Measurements from ENCODE around the gene EHD1. TPM values are rescaled to one million over a fixed set of nuclear protein-coding genes. Genes with fewer than 3 reads are reported as not detected.

Gene EHD1
- total RNA-seq, 5 donors from 2014 or later (not counting 1 experiment from before 2014, with no cell fraction given), result 126 to 286 (median 269) TPM

- H3K27ac ChIP-seq (ENCODE audit: low read length), result peak overlapping the region; percentile 89
- peaks cover 7 to 25% of the 10 kb centered on the region in 2 donors for H3K36me3 ChIP-seq (ENCODE audit: control insufficient read depth in 2 of 2, extremely low read depth in 1 of 2, insufficient read depth in 1 of 2, low read length in 1 of 2)
- H3K27me3 Mint-ChIP-seq, result no peaks in the 10 kb centered on the region
- no peaks in the 10 kb centered on the region for H3K27me3 ChIP-seq (replicated peaks in 1 of 2; ENCODE audit: control insufficient read depth in 2 of 2, extremely low read depth in 1 of 2, insufficient read depth in 2 of 2, low read length in 1 of 2)
- H3K4me1 Mint-ChIP-seq, result peaks cover 86 to 94% (median 92%) of the 10 kb centered on the region in 3 donors
- WGBS (ENCODE audit: insufficient coverage), result 46% methylated on average over 4 of the region's 9 CpGs
- peaks cover 69 to 100% of the 10 kb centered on the region in 2 experiments for H3K4me1 ChIP-seq (ENCODE audit: control insufficient read depth in 1 of 2, extremely low read depth in 1 of 2, insufficient read depth in 2 of 2, low read length in 2 of 2)
- H3K36me3 Mint-ChIP-seq, result peaks cover 24% of the 10 kb centered on the region
- H3K27ac Mint-ChIP-seq, result peak overlapping the region; percentile 98 to 99
- no peaks in the 10 kb centered on the region for H3K9me3 ChIP-seq
- ChIA-PET CTCF (interaction anchor here in 1 of 2 donors (0.9 to 1.8 kb wide), 5 partner anchors 11 to 25 kb away, joined by 3 to 5 read pairs (median 3); no protein-coding TSS in a partner anchor), POLR2A (interaction anchor here in 1 of 2 donors (1.0 kb wide), 1 partner anchor 14 kb away, joined by 4 read pairs; no protein-coding TSS in a partner anchor)
- peak overlapping the region; percentile 68 to 82 (median 69) for H3K4me3 Mint-ChIP-seq
- no peak for DNase-seq
- H3K4me3 ChIP-seq (ENCODE audit: control insufficient read depth in 1 of 2, extremely low read depth in 1 of 2, low read length in 1 of 2), result peak overlapping the region; percentile 13 to 35
- no peaks in the 10 kb centered on the region for H3K9me3 Mint-ChIP-seq
- no peak for ATAC-seq (replicated peaks in 1 of 4)
Measured at GRCh38 chr11:64862987-64863390, 15.4 kb downstream of the EHD1 start.

GRCh38 chr11:64861227-64861975 lies 17.0 kb downstream of the EHD1 start:
- peak overlapping the region; percentile 89 for H3K27ac ChIP-seq (ENCODE audit: low read length)
- H3K9me3 Mint-ChIP-seq, result no peaks in the 10 kb centered on the region
- no peaks in the 10 kb centered on the region for H3K27me3 Mint-ChIP-seq
- no peaks in the 10 kb centered on the region for H3K9me3 ChIP-seq
- ChIA-PET POLR2A (interaction anchor here (0.6 to 3.0 kb wide), 3 partner anchors 12 to 14 kb away, joined by 3 to 24 read pairs (median 4); no protein-coding TSS in a partner anchor), CTCF (interaction anchor here in 1 of 2 donors (1.5 to 1.7 kb wide), 2 partner anchors 8 to 12 kb away, joined by 4 to 9 read pairs; no protein-coding TSS in a partner anchor)
- H3K4me3 Mint-ChIP-seq, result peak overlapping the region; percentile 70 to 82 (median 71)
- peak overlapping the region in 1 of 2 donors; percentile 8 for H3K4me3 ChIP-seq (ENCODE audit: control insufficient read depth in 1 of 2, extremely low read depth in 1 of 2, low read length in 1 of 2)
- H3K4me1 ChIP-seq (ENCODE audit: control insufficient read depth in 1 of 2, extremely low read depth in 1 of 2, insufficient read depth in 2 of 2, low read length in 2 of 2), result peaks cover 80 to 100% of the 10 kb centered on the region in 2 experiments
- H3K4me1 Mint-ChIP-seq, result peaks cover 86 to 94% (median 90%) of the 10 kb centered on the region in 3 donors
- DNase-seq (peak in 3 of 35 experiments; percentile 40 to 55 (median 43)), ATAC-seq (replicated peaks in 1 of 4) (peak in 1 of 4 experiments; percentile 22)
- H3K27me3 ChIP-seq (replicated peaks in 1 of 2; ENCODE audit: control insufficient read depth in 2 of 2, extremely low read depth in 1 of 2, insufficient read depth in 2 of 2, low read length in 1 of 2), result no peaks in the 10 kb centered on the region
- H3K36me3 Mint-ChIP-seq, result peaks cover 25% of the 10 kb centered on the region
- peak overlapping the region; percentile 97 to 99 for H3K27ac Mint-ChIP-seq
- 4% methylated on average over 3 of the region's 6 CpGs for WGBS (ENCODE audit: insufficient coverage)
- peaks cover 9 to 32% of the 10 kb centered on the region in 2 donors for H3K36me3 ChIP-seq (ENCODE audit: control insufficient read depth in 2 of 2, extremely low read depth in 1 of 2, insufficient read depth in 1 of 2, low read length in 1 of 2)

GRCh38 chr11:64859542-64860414 lies 18.6 kb downstream of the EHD1 start:
- peaks cover 81 to 100% of the 10 kb centered on the region in 2 experiments for H3K4me1 ChIP-seq (ENCODE audit: control insufficient read depth in 1 of 2, extremely low read depth in 1 of 2, insufficient read depth in 2 of 2, low read length in 2 of 2)
- no peaks in the 10 kb centered on the region for H3K27me3 ChIP-seq (replicated peaks in 1 of 2; ENCODE audit: control insufficient read depth in 2 of 2, extremely low read depth in 1 of 2, insufficient read depth in 2 of 2, low read length in 1 of 2)
- Mint-ChIP-seq H3K27ac (peak overlapping the region; percentile 97 to 99), H3K4me3 (peak overlapping the region; percentile 70 to 82 (median 78)), H3K4me1 (peaks cover 86 to 94% (median 90%) of the 10 kb centered on the region in 3 donors), H3K27me3 (no peaks in the 10 kb centered on the region), H3K9me3 (no peaks in the 10 kb centered on the region), H3K36me3 (peaks cover 26% of the 10 kb centered on the region)
- H3K9me3 ChIP-seq, result no peaks in the 10 kb centered on the region
- peak; percentile 78 to 81 (median 78) for ATAC-seq (replicated peaks in 1 of 4)
- POLR2A ChIA-PET, result interaction anchor here (0.5 to 3.0 kb wide), 7 partner anchors 10 to 646 kb away, joined by 3 to 24 read pairs (median 4); partner anchors contain the start of gene SF1 (in 1 of the 2)
- peak overlapping the region; percentile 34 to 35 for H3K4me3 ChIP-seq (ENCODE audit: control insufficient read depth in 1 of 2, extremely low read depth in 1 of 2, low read length in 1 of 2)
- CTCF ChIA-PET, result interaction anchor here (0.5 to 2.8 kb wide), 13 partner anchors 9 to 173 kb away, joined by 3 to 12 read pairs (median 3); partner anchors contain the start of genes EHD1 (in 1 of the 2) and SF1 (in 1 of the 2)
- peak overlapping the region; percentile 93 for H3K27ac ChIP-seq (ENCODE audit: low read length)
- peak in 29 of 35 experiments; percentile 38 to 86 (median 54) for DNase-seq
- WGBS (ENCODE audit: insufficient coverage), result 27% methylated on average over 29 of the region's 33 CpGs
- H3K36me3 ChIP-seq (ENCODE audit: control insufficient read depth in 2 of 2, extremely low read depth in 1 of 2, insufficient read depth in 1 of 2, low read length in 1 of 2), result peaks cover 20 to 48% of the 10 kb centered on the region in 2 donors

GRCh38 chr11:64858467-64859263 lies 19.8 kb downstream of the EHD1 start:
- Mint-ChIP-seq H3K4me3 (peak overlapping the region; percentile 70 to 82 (median 78)), H3K9me3 (no peaks in the 10 kb centered on the region), H3K27me3 (no peaks in the 10 kb centered on the region), H3K4me1 (peaks cover 85 to 94% (median 90%) of the 10 kb centered on the region in 3 donors), H3K27ac (peak overlapping the region; percentile 97 to 99), H3K36me3 (peaks cover 32% of the 10 kb centered on the region)
- WGBS (ENCODE audit: insufficient coverage), result 11% methylated on average over 14 of the region's 19 CpGs
- DNase-seq (peak; percentile 49 to 85 (median 62)), ATAC-seq (replicated peaks in 1 of 4) (peak; percentile 70 to 77 (median 74))
- Histone ChIP-seq H3K27me3 (replicated peaks in 1 of 2; ENCODE audit: control insufficient read depth in 2 of 2, extremely low read depth in 1 of 2, insufficient read depth in 2 of 2, low read length in 1 of 2) (no peaks in the 10 kb centered on the region), H3K27ac (ENCODE audit: low read length) (peak overlapping the region; percentile 93), H3K9me3 (no peaks in the 10 kb centered on the region), H3K4me1 (ENCODE audit: control insufficient read depth in 1 of 2, extremely low read depth in 1 of 2, insufficient read depth in 2 of 2, low read length in 2 of 2) (peaks cover 82 to 100% of the 10 kb centered on the region in 2 experiments), H3K4me3 (ENCODE audit: control insufficient read depth in 1 of 2, extremely low read depth in 1 of 2, low read length in 1 of 2) (peak overlapping the region; percentile 34 to 35), H3K36me3 (ENCODE audit: control insufficient read depth in 2 of 2, extremely low read depth in 1 of 2, insufficient read depth in 1 of 2, low read length in 1 of 2) (peaks cover 18 to 54% of the 10 kb centered on the region in 2 donors)
- ChIA-PET POLR2A (interaction anchor here (0.5 to 3.0 kb wide), 10 partner anchors 10 to 647 kb away, joined by 3 to 24 read pairs (median 4); partner anchors contain the start of gene SF1 (in 1 of the 2)), CTCF (interaction anchor here in 1 of 2 donors (0.7 to 2.8 kb wide), 9 partner anchors 10 to 80 kb away, joined by 3 to 12 read pairs (median 3); partner anchors contain the start of genes EHD1 and SF1)

GRCh38 chr11:64857485-64857884 lies 20.9 kb downstream of the EHD1 start:
- ChIA-PET POLR2A (interaction anchor here in 1 of 2 donors (0.6 to 1.6 kb wide), 3 partner anchors 9 to 65 kb away, joined by 3 to 5 read pairs (median 4); no protein-coding TSS in a partner anchor), CTCF (interaction anchor here in 1 of 2 donors (0.6 kb wide), 1 partner anchor 9 kb away, joined by 5 read pairs; no protein-coding TSS in a partner anchor)
- WGBS (ENCODE audit: insufficient coverage), result 90% methylated on average over 2 of the region's 6 CpGs
- Histone ChIP-seq H3K36me3 (ENCODE audit: control insufficient read depth in 2 of 2, extremely low read depth in 1 of 2, insufficient read depth in 1 of 2, low read length in 1 of 2) (peaks cover 23 to 58% of the 10 kb centered on the region in 2 donors), H3K4me3 (ENCODE audit: control insufficient read depth in 1 of 2, extremely low read depth in 1 of 2, low read length in 1 of 2) (no peak overlapping the region), H3K4me1 (ENCODE audit: control insufficient read depth in 1 of 2, extremely low read depth in 1 of 2, insufficient read depth in 2 of 2, low read length in 2 of 2) (peaks cover 84 to 100% of the 10 kb centered on the region in 2 experiments), H3K9me3 (no peaks in the 10 kb centered on the region), H3K27me3 (replicated peaks in 1 of 2; ENCODE audit: control insufficient read depth in 2 of 2, extremely low read depth in 1 of 2, insufficient read depth in 2 of 2, low read length in 1 of 2) (no peaks in the 10 kb centered on the region), H3K27ac (ENCODE audit: low read length) (peak overlapping the region; percentile 93)
- Mint-ChIP-seq H3K4me3 (peak overlapping the region; percentile 9 to 53 (median 17)), H3K9me3 (no peaks in the 10 kb centered on the region), H3K36me3 (peaks cover 32% of the 10 kb centered on the region), H3K4me1 (peaks cover 86 to 94% (median 90%) of the 10 kb centered on the region in 3 donors), H3K27me3 (no peaks in the 10 kb centered on the region), H3K27ac (peak overlapping the region; percentile 87 to 91)
- ATAC-seq (replicated peaks in 1 of 4), result no peak
- no peak for DNase-seq

Data from T-cell (primary cell).